SH-SY5Y (cell line): ENCODE results near the gene ATP5PF.

Experiments
- GATA2 ChIP-seq: IDR thresholded peaks from 2 replicates; pipeline ENCODE4 v1.6.1; 2011; ENCODE audit warnings: mild to moderate bottlenecking, low read depth, low read length
- GATA3 ChIP-seq: IDR thresholded peaks from 2 replicates; pipeline ENCODE4 v1.6.1; 2011; ENCODE audit warnings: low read depth, mild to moderate bottlenecking, low read length, moderate library complexity

ATP5PF gene

GRCh38 chr21:25689226-25689625 is 45.5 kb downstream of the ATP5PF start:
- TF ChIP-seq GATA3, result no peak
- TF ChIP-seq GATA2, result no peak

- TF ChIP-seq GATA2, result no peak
- no peak for TF ChIP-seq GATA3
These were observed 46.2 kb downstream of the ATP5PF start for GRCh38 chr21:25688275-25689155.

- no peak for TF ChIP-seq GATA2
- TF ChIP-seq GATA3, result no peak
These were observed 46.9 kb downstream of the ATP5PF start for GRCh38 chr21:25687787-25688186.

- TF ChIP-seq GATA2, result no peak
- TF ChIP-seq GATA3, result no peak
These were observed 52.3 kb downstream of the ATP5PF start for GRCh38 chr21:25682382-25682781.

- TF ChIP-seq GATA2 (no peak), GATA3 (no peak)
These were observed 58.3 kb downstream of the ATP5PF start for GRCh38 chr21:25676451-25676850.
